OCI-LY1 (cell line): Measurements from ENCODE around the gene SLX4.

Experiments
- H2AFZ ChIP-seq: fragments of 200-600 bp; sonication (generic), shearing (Covaris generic); 2 replicates; pipeline ENCODE4 v1.6.0; 2014; ENCODE audit warnings: antibody characterized with exemption, mild to moderate bottlenecking, low read length
- H3F3A ChIP-seq: fragments of 200-600 bp; sonication (generic), shearing (Covaris generic); 2 replicates; pipeline ENCODE4 v1.6.0; 2014; ENCODE audit warnings: mild to moderate bottlenecking, antibody characterized with exemption, low read length, moderate library complexity; ENCODE audit not compliant: insufficient read depth
- H3K27ac ChIP-seq: fragments of 200-600 bp; sonication (generic); 2 replicates; pipeline ENCODE4 v1.5.1; 2014; ENCODE audit warnings: low read length, mixed run types, mild to moderate bottlenecking, low read depth; ENCODE audit not compliant: poor library complexity, severe bottlenecking
- H3K27me3 ChIP-seq: fragments of 200-600 bp; sonication (generic); 2 replicates; pipeline ENCODE4 v1.6.0; 2014; ENCODE audit warnings: antibody characterized with exemption, mild to moderate bottlenecking, low read length, moderate library complexity; ENCODE audit not compliant: insufficient read depth
- H3K36me3 ChIP-seq: fragments of 200-600 bp; sonication (generic); 2 replicates; pipeline ENCODE4 v1.6.1; 2014; ENCODE audit warnings: mild to moderate bottlenecking, antibody characterized with exemption, low read length, moderate library complexity, mixed read lengths; ENCODE audit not compliant: insufficient read depth
- H3K4me1 ChIP-seq: fragments of 200-600 bp; sonication (generic); 2 replicates; pipeline ENCODE4 v1.5.1; 2014; ENCODE audit warnings: mild to moderate bottlenecking, low read length, moderate library complexity; ENCODE audit not compliant: insufficient read depth, severe bottlenecking
- H3K4me2 ChIP-seq: fragments of 200-600 bp; sonication (generic), shearing (Covaris generic); 2 replicates; pipeline ENCODE4 v1.6.1; 2014; ENCODE audit warnings: low read length
- H3K4me3 ChIP-seq: fragments of 200-600 bp; sonication (generic); 2 replicates; pipeline ENCODE4 v1.5.1; 2014; ENCODE audit warnings: low read length, low read depth, mild to moderate bottlenecking, mixed read lengths; ENCODE audit not compliant: poor library complexity, severe bottlenecking
- H3K79me2 ChIP-seq: fragments of 200-600 bp; shearing (Covaris generic); 2 replicates; pipeline ENCODE4 v1.6.1; 2016; ENCODE audit warnings: mixed run types, low read length, mixed read lengths; ENCODE audit not compliant: insufficient read depth
- H3K9ac ChIP-seq: fragments of 200-600 bp; sonication (generic), shearing (Covaris generic); 2 replicates; pipeline ENCODE4 v1.6.1; 2014; ENCODE audit warnings: mild to moderate bottlenecking, low read length, mixed read lengths
- H3K9me2 ChIP-seq: fragments of 200-600 bp; sonication (generic), shearing (Covaris generic); 2 replicates; pipeline ENCODE4 v1.6.1; 2014; ENCODE audit warnings: low read depth, mild to moderate bottlenecking, low read length, mixed read lengths
- H3K9me3 ChIP-seq: fragments of 200-600 bp; shearing (Covaris generic); 2 replicates; pipeline ENCODE4 v1.6.1; 2014; ENCODE audit warnings: low read length, mixed read lengths
- H4K20me1 ChIP-seq: fragments of 200-600 bp; sonication (generic), shearing (Covaris generic); 2 replicates; pipeline ENCODE4 v1.6.0; 2016; ENCODE audit warnings: mild to moderate bottlenecking, low read length; ENCODE audit not compliant: insufficient read depth
- CTCF ChIP-seq: fragments of 200-600 bp; sonication (generic), shearing (Covaris generic); IDR thresholded peaks from 2 replicates; pipeline ENCODE4 v1.5.1; 2017; ENCODE audit warnings: mild to moderate bottlenecking, antibody characterized with exemption, low read length, moderate library complexity, mixed read lengths
- EZH2 ChIP-seq: fragments of 200-600 bp; sonication (generic), shearing (Covaris generic); IDR thresholded peaks from 2 replicates; pipeline ENCODE4 v1.8.0; 2017; ENCODE audit warnings: borderline replicate concordance, mixed run types, mild to moderate bottlenecking, antibody characterized with exemption, low read length, moderate library complexity, mixed read lengths

Gene SLX4

GRCh38 chr16:3534126-3534525 lies 77.3 kb downstream of the SLX4 start:
- Histone ChIP-seq H3K4me3 (no peak overlapping the region), H4K20me1 (no peaks in the 10 kb centered on the region), H3K9me3 (no peaks in the 10 kb centered on the region), H3K36me3 (0 out of 2 replicates have a peak, but pooled peaks cover 5% of the 10 kb centered on the region), H3K27ac (no peak overlapping the region), H3K79me2 (no peaks in the 10 kb centered on the region), H3K27me3 (no peaks in the 10 kb centered on the region), H3K4me2 (no peak overlapping the region), H3K9me2 (no peaks in the 10 kb centered on the region), H3K9ac (no peak overlapping the region), H3F3A (no peaks in the 10 kb centered on the region), H3K4me1 (peaks cover 24% of the 10 kb centered on the region), H2AFZ (no peak overlapping the region)
- no peak for TF ChIP-seq EZH2
- TF ChIP-seq CTCF = no peak

GRCh38 chr16:3532741-3533140 lies 78.7 kb downstream of the SLX4 start:
- TF ChIP-seq EZH2 = no peak
- TF ChIP-seq CTCF = no peak
- H3K4me1 ChIP-seq = peaks cover 17% of the 10 kb centered on the region
- no peaks in the 10 kb centered on the region for H3F3A ChIP-seq
- H3K79me2 ChIP-seq = no peaks in the 10 kb centered on the region
- no peak overlapping the region for H3K9ac ChIP-seq
- H3K27me3 ChIP-seq = no peaks in the 10 kb centered on the region
- H3K9me2 ChIP-seq = no peaks in the 10 kb centered on the region
- H3K4me3 ChIP-seq = no peak overlapping the region
- H3K4me2 ChIP-seq = no peak overlapping the region
- H3K27ac ChIP-seq = no peak overlapping the region
- H2AFZ ChIP-seq = no peak overlapping the region
- H3K36me3 ChIP-seq = 0 out of 2 replicates have a peak, but pooled peaks cover 5% of the 10 kb centered on the region
- H4K20me1 ChIP-seq = no peaks in the 10 kb centered on the region
- H3K9me3 ChIP-seq = no peaks in the 10 kb centered on the region
